ENCODE results near the gene DCC.

- TF ChIP-seq, protein P1, sequence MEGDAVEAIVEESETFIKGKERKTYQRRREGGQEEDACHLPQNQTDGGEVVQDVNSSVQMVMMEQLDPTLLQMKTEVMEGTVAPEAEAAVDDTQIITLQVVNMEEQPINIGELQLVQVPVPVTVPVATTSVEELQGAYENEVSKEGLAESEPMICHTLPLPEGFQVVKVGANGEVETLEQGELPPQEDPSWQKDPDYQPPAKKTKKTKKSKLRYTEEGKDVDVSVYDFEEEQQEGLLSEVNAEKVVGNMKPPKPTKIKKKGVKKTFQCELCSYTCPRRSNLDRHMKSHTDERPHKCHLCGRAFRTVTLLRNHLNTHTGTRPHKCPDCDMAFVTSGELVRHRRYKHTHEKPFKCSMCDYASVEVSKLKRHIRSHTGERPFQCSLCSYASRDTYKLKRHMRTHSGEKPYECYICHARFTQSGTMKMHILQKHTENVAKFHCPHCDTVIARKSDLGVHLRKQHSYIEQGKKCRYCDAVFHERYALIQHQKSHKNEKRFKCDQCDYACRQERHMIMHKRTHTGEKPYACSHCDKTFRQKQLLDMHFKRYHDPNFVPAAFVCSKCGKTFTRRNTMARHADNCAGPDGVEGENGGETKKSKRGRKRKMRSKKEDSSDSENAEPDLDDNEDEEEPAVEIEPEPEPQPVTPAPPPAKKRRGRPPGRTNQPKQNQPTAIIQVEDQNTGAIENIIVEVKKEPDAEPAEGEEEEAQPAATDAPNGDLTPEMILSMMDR (IDR thresholded peaks at IDR 0.05): no peak
- TF ChIP-seq EZH2 (IDR thresholded peaks at IDR 0.05; ENCODE audit: borderline replicate concordance, insufficient read depth, low read depth, low read length, poor library complexity, severe bottlenecking): no peak
Measured at GRCh38 chr18:52334307-52334706, 5.7 kb upstream of the DCC start.

All from B cell (primary cell).